NB4 (cell line): ENCODE data around the gene TICRR.

ENCODE experiments used
- DNase-seq: peaks from one replicate; pipeline ENCODE4 v3.0.0; 2010; ENCODE audit warnings: low read depth
- H3K4me3 ChIP-seq: one replicate; pipeline ENCODE4 v1.5.1; 2011; ENCODE audit warnings: mild to moderate bottlenecking, low read depth, low read length, moderate library complexity
- CTCF ChIP-seq: IDR thresholded peaks from one replicate; pipeline ENCODE4 v1.5.1; 2012; ENCODE audit warnings: low read depth, low read length
- MAX ChIP-seq: IDR thresholded peaks from 2 replicates; pipeline ENCODE4 v1.6.1; 2011; ENCODE audit warnings: low read depth, low read length
- MYC ChIP-seq: IDR thresholded peaks from 2 replicates; pipeline ENCODE4 v1.6.1; 2011; ENCODE audit warnings: low read depth, low read length
- POLR2A ChIP-seq: IDR thresholded peaks from 2 replicates; pipeline ENCODE4 v1.6.1; 2011; ENCODE audit warnings: mild to moderate bottlenecking; ENCODE audit not compliant: insufficient read length; ENCODE audit errors: extremely low read depth

Gene TICRR

GRCh38 chr15:89615135-89615534, 39.9 kb downstream of the TICRR start:
- no peak for DNase-seq
- no peak for TF ChIP-seq MYC
- TF ChIP-seq MAX: no peak
- TF ChIP-seq POLR2A: no peak
- no peak for TF ChIP-seq CTCF
- H3K4me3 ChIP-seq: no peak overlapping the region

- H3K4me3 ChIP-seq: no peak overlapping the region
- DNase-seq: no peak
- TF ChIP-seq MYC (no peak), POLR2A (no peak), MAX (no peak), CTCF (no peak)
Measured at GRCh38 chr15:89616228-89616627, 41.0 kb downstream of the TICRR start.

- TF ChIP-seq MYC (no peak), MAX (no peak), CTCF (no peak), POLR2A (no peak)
- DNase-seq: no peak
- no peak overlapping the region for H3K4me3 ChIP-seq
Measured at GRCh38 chr15:89621547-89621946, 46.3 kb downstream of the TICRR start.

GRCh38 chr15:89623165-89623564, 47.9 kb downstream of the TICRR start:
- no peak for DNase-seq
- H3K4me3 ChIP-seq: no peak overlapping the region
- TF ChIP-seq POLR2A (no peak), MAX (no peak), CTCF (no peak), MYC (no peak)

- no peak for DNase-seq
- no peak for TF ChIP-seq MYC
- TF ChIP-seq POLR2A: peak; percentile 2
- H3K4me3 ChIP-seq: no peak overlapping the region
Measured at GRCh38 chr15:89625716-89626115, 50.4 kb downstream of the TICRR start.

GRCh38 chr15:89627256-89627970, 52.1 kb downstream of the TICRR start:
- no peak overlapping the region for H3K4me3 ChIP-seq
- no peak for TF ChIP-seq MYC
- TF ChIP-seq CTCF: no peak
- TF ChIP-seq POLR2A: no peak
- TF ChIP-seq MAX: no peak
- no peak for DNase-seq
